Measurements from ENCODE around the gene CREG1. TPM values are rescaled to one million over a fixed set of nuclear protein-coding genes. Genes with fewer than 3 reads are reported as not detected.
A peak's percentile ranks its signal among the peaks of the same experiment; 100 is the strongest.
"Not testable (repeated sequence)": the region's sequence is repeated elsewhere in the genome, so short reads cannot be mapped to it uniquely, and the experiment has no call there.

CREG1 gene
- total RNA-seq, 1 experiment from 2014 or later: 102 TPM

DNA sequence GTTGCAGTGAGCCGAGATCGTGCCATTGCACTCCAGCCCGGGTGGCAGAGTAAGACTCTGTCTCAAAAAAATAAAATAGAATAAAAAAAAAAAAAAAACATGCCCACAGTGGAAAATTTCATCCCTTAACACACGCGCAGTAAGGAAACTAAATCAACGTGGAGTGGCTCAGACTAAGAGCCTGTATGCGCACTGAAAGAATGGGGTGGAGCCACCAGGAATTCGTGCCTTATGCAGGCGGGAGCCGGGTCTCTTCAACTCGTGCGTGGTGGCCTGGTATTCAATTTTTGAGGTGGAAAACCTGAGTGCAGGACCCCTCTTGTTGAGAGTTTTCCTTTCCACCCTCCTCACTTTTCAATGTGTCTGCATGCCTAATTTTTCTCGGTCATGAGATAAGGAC is 22.1 kb upstream of the CREG1 start:
- Histone ChIP-seq H3K9me3 (ENCODE audit: low read length) (no peaks in the 10 kb centered on the region), H3K36me3 (ENCODE audit: insufficient read depth, low read length) (no peaks in the 10 kb centered on the region), H2AFZ (ENCODE audit: low read length) (no peak overlapping the region), H3K9me2 (replicated peaks; ENCODE audit: insufficient read depth, low read length) (no peaks in the 10 kb centered on the region), H3K27ac (ENCODE audit: low read length) (no peak overlapping the region), H3K4me3 (ENCODE audit: low read length) (no peak overlapping the region), H3K4me1 (ENCODE audit: low read length) (no peaks in the 10 kb centered on the region), H3K9ac (ENCODE audit: low read length) (no peak overlapping the region), H3K4me2 (ENCODE audit: low read depth, low read length, poor library complexity, severe bottlenecking) (no peak overlapping the region), H3K79me2 (ENCODE audit: low read length) (no peaks in the 10 kb centered on the region), H4K20me1 (ENCODE audit: insufficient read depth, low read depth, low read length) (no peaks in the 10 kb centered on the region), H3K27me3 (ENCODE audit: low read length) (no peaks in the 10 kb centered on the region)
- no peak for DNase-seq

GRCh38 chr1:167573035-167573434 is 19.5 kb upstream of the CREG1 start:
- Histone ChIP-seq H3K9ac (ENCODE audit: low read length) (no peak overlapping the region), H3K27me3 (ENCODE audit: low read length) (no peaks in the 10 kb centered on the region), H3K9me3 (ENCODE audit: low read length) (no peaks in the 10 kb centered on the region), H3K4me2 (ENCODE audit: low read depth, low read length, poor library complexity, severe bottlenecking) (no peak overlapping the region), H2AFZ (ENCODE audit: low read length) (no peak overlapping the region), H3K9me2 (replicated peaks; ENCODE audit: insufficient read depth, low read length) (no peaks in the 10 kb centered on the region), H3K36me3 (ENCODE audit: insufficient read depth, low read length) (no peaks in the 10 kb centered on the region), H3K4me3 (ENCODE audit: low read length) (no peak overlapping the region), H3K27ac (ENCODE audit: low read length) (no peak overlapping the region), H3K79me2 (ENCODE audit: low read length) (no peaks in the 10 kb centered on the region), H4K20me1 (ENCODE audit: insufficient read depth, low read depth, low read length) (no peaks in the 10 kb centered on the region), H3K4me1 (ENCODE audit: low read length) (no peaks in the 10 kb centered on the region)
- DNase-seq: no peak

GRCh38 chr1:167570712-167571111 is 17.1 kb upstream of the CREG1 start:
- not testable (repeated sequence) for H3K4me3 ChIP-seq (ENCODE audit: low read length); H3K79me2 ChIP-seq (ENCODE audit: low read length)

GRCh38 chr1:167567663-167568062 is 14.1 kb upstream of the CREG1 start:
- Histone ChIP-seq H3K4me2 (ENCODE audit: low read depth, low read length, poor library complexity, severe bottlenecking) (no peak overlapping the region), H4K20me1 (ENCODE audit: insufficient read depth, low read depth, low read length) (no peaks in the 10 kb centered on the region), H3K4me3 (ENCODE audit: low read length) (no peak overlapping the region), H3K27me3 (ENCODE audit: low read length) (no peaks in the 10 kb centered on the region), H3K79me2 (ENCODE audit: low read length) (no peaks in the 10 kb centered on the region), H3K9me2 (replicated peaks; ENCODE audit: insufficient read depth, low read length) (no peaks in the 10 kb centered on the region), H3K36me3 (ENCODE audit: insufficient read depth, low read length) (no peaks in the 10 kb centered on the region), H3K27ac (ENCODE audit: low read length) (no peak overlapping the region), H3K9me3 (ENCODE audit: low read length) (no peaks in the 10 kb centered on the region), H3K4me1 (ENCODE audit: low read length) (peaks cover 25% of the 10 kb centered on the region), H3K9ac (ENCODE audit: low read length) (no peak overlapping the region), H2AFZ (ENCODE audit: low read length) (no peak overlapping the region)
- DNase-seq: no peak

More at GRCh38 chr1:167570712-167571111, 17.1 kb upstream of the CREG1 start:
- H3K9me3 ChIP-seq (ENCODE audit: low read length); H3K27me3 ChIP-seq (ENCODE audit: low read length); H3K9ac ChIP-seq (ENCODE audit: low read length); H2AFZ ChIP-seq (ENCODE audit: low read length); DNase-seq; H3K27ac ChIP-seq (ENCODE audit: low read length); H3K36me3 ChIP-seq (ENCODE audit: insufficient read depth, low read length); H3K4me2 ChIP-seq (ENCODE audit: low read depth, low read length, poor library complexity, severe bottlenecking); H4K20me1 ChIP-seq (ENCODE audit: insufficient read depth, low read depth, low read length); H3K9me2 ChIP-seq (replicated peaks; ENCODE audit: insufficient read depth, low read length): not testable (repeated sequence)
- H3K4me1 ChIP-seq (ENCODE audit: low read length): peaks cover 13% of the 10 kb centered on the region

DNA sequence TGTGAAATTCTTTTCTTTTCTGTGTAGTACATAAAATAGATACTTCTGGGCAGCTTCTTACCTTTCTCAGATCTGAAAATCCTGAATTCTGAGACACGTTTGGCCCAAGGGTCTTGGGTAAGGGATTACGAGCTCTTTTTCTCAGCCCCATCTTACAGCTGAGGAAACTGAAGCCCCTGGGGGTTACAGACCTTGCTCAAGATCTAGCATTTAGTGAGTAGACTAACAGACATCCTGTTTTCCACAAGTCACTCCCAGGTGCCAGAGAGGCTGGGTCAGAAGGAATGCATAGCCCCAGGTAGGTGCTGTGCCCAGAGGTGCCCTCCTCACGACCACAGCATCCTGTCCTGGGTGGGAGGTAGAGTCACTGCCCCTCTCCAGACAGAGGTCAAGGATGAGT is 13.2 kb upstream of the CREG1 start:
- no peaks in the 10 kb centered on the region for H3K9me2 ChIP-seq (replicated peaks; ENCODE audit: insufficient read depth, low read length)
- H2AFZ ChIP-seq (ENCODE audit: low read length): no peak overlapping the region
- no peaks in the 10 kb centered on the region for H3K79me2 ChIP-seq (ENCODE audit: low read length)
- no peak overlapping the region for H3K4me3 ChIP-seq (ENCODE audit: low read length)
- no peaks in the 10 kb centered on the region for H4K20me1 ChIP-seq (ENCODE audit: insufficient read depth, low read depth, low read length)
- H3K4me2 ChIP-seq (ENCODE audit: low read depth, low read length, poor library complexity, severe bottlenecking): no peak overlapping the region
- no peaks in the 10 kb centered on the region for H3K9me3 ChIP-seq (ENCODE audit: low read length)
- no peak overlapping the region for H3K9ac ChIP-seq (ENCODE audit: low read length)
- no peak overlapping the region for H3K27ac ChIP-seq (ENCODE audit: low read length)
- H3K27me3 ChIP-seq (ENCODE audit: low read length): no peaks in the 10 kb centered on the region
- H3K36me3 ChIP-seq (ENCODE audit: insufficient read depth, low read length): no peaks in the 10 kb centered on the region
- H3K4me1 ChIP-seq (ENCODE audit: low read length): peaks cover 25% of the 10 kb centered on the region
- no peak for DNase-seq

GRCh38 chr1:167565922-167566321 is 12.4 kb upstream of the CREG1 start:
- Histone ChIP-seq H3K4me3 (ENCODE audit: low read length) (no peak overlapping the region), H3K9ac (ENCODE audit: low read length) (no peak overlapping the region), H3K4me1 (ENCODE audit: low read length) (peaks cover 25% of the 10 kb centered on the region), H3K27me3 (ENCODE audit: low read length) (no peaks in the 10 kb centered on the region), H4K20me1 (ENCODE audit: insufficient read depth, low read depth, low read length) (no peaks in the 10 kb centered on the region), H3K79me2 (ENCODE audit: low read length) (no peaks in the 10 kb centered on the region), H3K9me3 (ENCODE audit: low read length) (no peaks in the 10 kb centered on the region), H3K27ac (ENCODE audit: low read length) (no peak overlapping the region), H3K9me2 (replicated peaks; ENCODE audit: insufficient read depth, low read length) (no peaks in the 10 kb centered on the region), H2AFZ (ENCODE audit: low read length) (no peak overlapping the region), H3K4me2 (ENCODE audit: low read depth, low read length, poor library complexity, severe bottlenecking) (no peak overlapping the region), H3K36me3 (ENCODE audit: insufficient read depth, low read length) (no peaks in the 10 kb centered on the region)
- no peak for DNase-seq

DNA sequence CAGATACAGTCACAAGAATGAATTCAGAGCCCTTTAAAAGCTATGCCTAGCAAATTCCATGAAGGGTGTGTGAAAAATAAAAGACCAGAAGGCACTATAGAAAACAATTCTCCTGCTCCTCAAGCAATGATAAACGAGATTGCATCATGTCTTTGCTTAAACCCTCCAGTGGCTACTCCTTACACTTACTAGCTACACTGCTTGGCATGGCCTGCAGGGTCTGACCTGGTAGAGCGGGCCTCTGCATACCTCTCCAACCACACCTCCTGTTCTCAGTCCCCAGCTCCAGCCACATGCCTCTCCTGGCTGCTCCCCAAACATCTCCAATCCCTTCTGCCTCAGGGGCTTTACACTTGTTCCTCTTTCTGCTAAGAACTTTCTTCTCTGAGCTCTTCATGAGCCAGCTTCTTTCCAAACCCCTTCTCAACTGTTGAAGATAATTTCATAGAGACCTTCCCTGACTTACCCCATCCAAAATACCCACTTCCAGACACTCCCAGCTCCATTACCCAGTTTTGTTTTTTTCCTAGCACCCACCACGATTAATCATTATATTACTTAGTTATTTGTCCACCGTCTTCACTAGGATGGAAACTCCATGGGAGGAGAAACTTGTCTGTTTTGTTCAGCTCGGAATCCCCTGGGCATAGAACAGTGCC is 11.2 kb upstream of the CREG1 start:
- H3K9ac ChIP-seq (ENCODE audit: low read length): peak overlapping the region; percentile 23; the same call in 1 of the 2 replicates
- no peak for DNase-seq

GRCh38 chr1:167563579-167564246 is 10.2 kb upstream of the CREG1 start:
- Histone ChIP-seq H3K4me2 (ENCODE audit: low read depth, low read length, poor library complexity, severe bottlenecking) (no peak overlapping the region), H3K9me2 (replicated peaks; ENCODE audit: insufficient read depth, low read length) (no peaks in the 10 kb centered on the region), H3K9ac (ENCODE audit: low read length) (no peak overlapping the region), H3K9me3 (ENCODE audit: low read length) (no peaks in the 10 kb centered on the region), H4K20me1 (ENCODE audit: insufficient read depth, low read depth, low read length) (no peaks in the 10 kb centered on the region), H3K4me3 (ENCODE audit: low read length) (no peak overlapping the region), H3K4me1 (ENCODE audit: low read length) (peaks cover 25% of the 10 kb centered on the region), H3K79me2 (ENCODE audit: low read length) (no peaks in the 10 kb centered on the region), H3K27me3 (ENCODE audit: low read length) (no peaks in the 10 kb centered on the region), H2AFZ (ENCODE audit: low read length) (no peak overlapping the region), H3K36me3 (ENCODE audit: insufficient read depth, low read length) (no peaks in the 10 kb centered on the region), H3K27ac (ENCODE audit: low read length) (peak overlapping the region; percentile 15; the same call in 1 of the 2 replicates)
- no peak for DNase-seq

More for the DNA sequence above, 11.2 kb upstream of the CREG1 start:
- Histone ChIP-seq H3K36me3 (ENCODE audit: insufficient read depth, low read length) (no peaks in the 10 kb centered on the region), H3K79me2 (ENCODE audit: low read length) (no peaks in the 10 kb centered on the region), H4K20me1 (ENCODE audit: insufficient read depth, low read depth, low read length) (no peaks in the 10 kb centered on the region), H3K27me3 (ENCODE audit: low read length) (no peaks in the 10 kb centered on the region), H3K4me1 (ENCODE audit: low read length) (peaks cover 25% of the 10 kb centered on the region), H2AFZ (ENCODE audit: low read length) (no peak overlapping the region), H3K4me3 (ENCODE audit: low read length) (no peak overlapping the region), H3K9me2 (replicated peaks; ENCODE audit: insufficient read depth, low read length) (no peaks in the 10 kb centered on the region), H3K9me3 (ENCODE audit: low read length) (no peaks in the 10 kb centered on the region), H3K27ac (ENCODE audit: low read length) (peak overlapping the region; percentile 15; the same call in 1 of the 2 replicates), H3K4me2 (ENCODE audit: low read depth, low read length, poor library complexity, severe bottlenecking) (no peak overlapping the region)

Data from Karpas-422 (cell line).